Measurements from ENCODE around the gene TTC32. TPM values are rescaled to one million over a fixed set of nuclear protein-coding genes. Genes with fewer than 3 reads are reported as not detected.
A peak's percentile ranks its signal among the peaks of the same experiment; 100 is the strongest.

TTC32 gene
- total RNA-seq, 4 donors from 2014 or later = 11.5 to 18.6 (median 14.1) TPM

GRCh38 chr2:19916385-19916950 is 14.7 kb upstream of the TTC32 start:
- whole genome bisulfite sequencing, 2 donors = 76 to 85% methylated on average over 5 to 6 of the region's 6 CpGs
- no peak for DNase-seq (ENCODE audit: low spot score in 2 of 2)
- intact Hi-C loops (cut with DNase I; ENCODE audit: low total_unique reads) = no loop called here
- no peak for TF ChIP-seq POLR2A (IDR thresholded peaks at IDR 0.05)
- TF ChIP-seq, protein P1, sequence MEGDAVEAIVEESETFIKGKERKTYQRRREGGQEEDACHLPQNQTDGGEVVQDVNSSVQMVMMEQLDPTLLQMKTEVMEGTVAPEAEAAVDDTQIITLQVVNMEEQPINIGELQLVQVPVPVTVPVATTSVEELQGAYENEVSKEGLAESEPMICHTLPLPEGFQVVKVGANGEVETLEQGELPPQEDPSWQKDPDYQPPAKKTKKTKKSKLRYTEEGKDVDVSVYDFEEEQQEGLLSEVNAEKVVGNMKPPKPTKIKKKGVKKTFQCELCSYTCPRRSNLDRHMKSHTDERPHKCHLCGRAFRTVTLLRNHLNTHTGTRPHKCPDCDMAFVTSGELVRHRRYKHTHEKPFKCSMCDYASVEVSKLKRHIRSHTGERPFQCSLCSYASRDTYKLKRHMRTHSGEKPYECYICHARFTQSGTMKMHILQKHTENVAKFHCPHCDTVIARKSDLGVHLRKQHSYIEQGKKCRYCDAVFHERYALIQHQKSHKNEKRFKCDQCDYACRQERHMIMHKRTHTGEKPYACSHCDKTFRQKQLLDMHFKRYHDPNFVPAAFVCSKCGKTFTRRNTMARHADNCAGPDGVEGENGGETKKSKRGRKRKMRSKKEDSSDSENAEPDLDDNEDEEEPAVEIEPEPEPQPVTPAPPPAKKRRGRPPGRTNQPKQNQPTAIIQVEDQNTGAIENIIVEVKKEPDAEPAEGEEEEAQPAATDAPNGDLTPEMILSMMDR (IDR thresholded peaks at IDR 0.05) = no peak
- no peak overlapping the region for H3K4me3 ChIP-seq (ENCODE audit: low read depth, poor library complexity, severe bottlenecking)

DNA sequence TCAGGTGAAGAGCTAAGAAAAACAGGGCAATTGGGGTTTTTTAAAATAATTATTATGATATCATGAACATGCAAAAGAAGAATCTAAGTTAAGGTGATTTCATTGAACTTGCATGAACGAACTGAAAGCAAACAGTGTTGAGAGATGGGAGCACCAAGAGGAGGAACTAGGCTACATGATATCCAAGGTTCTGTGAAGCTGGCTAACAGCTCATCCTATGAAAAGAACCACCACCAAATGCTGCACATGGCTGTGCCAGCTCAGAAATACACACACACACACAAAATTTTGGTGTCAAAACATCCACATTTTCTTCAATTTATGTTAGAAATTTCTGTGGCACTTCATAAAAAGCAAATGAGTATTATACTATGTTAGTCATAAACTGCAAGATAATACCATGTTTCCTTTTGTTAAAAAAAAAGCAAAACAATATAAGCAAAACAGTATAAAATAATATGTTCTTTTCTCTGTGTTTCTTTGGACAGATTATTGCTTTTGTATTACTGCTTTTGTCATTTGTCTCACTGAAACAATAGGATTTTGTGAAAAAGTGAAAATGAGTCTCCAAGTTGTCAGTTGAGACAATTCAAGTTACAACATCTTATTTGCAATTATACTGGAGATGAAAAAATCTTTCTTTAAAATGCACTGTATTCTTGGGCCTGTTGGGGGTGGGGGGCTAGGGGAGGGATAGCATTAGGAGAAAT is 12.6 kb upstream of the TTC32 start:
- intact Hi-C loops (cut with DNase I; ENCODE audit: low total_unique reads) = no loop called here
- DNase-seq (ENCODE audit: low spot score in 2 of 2) = no peak
- TF ChIP-seq, protein P1 (IDR thresholded peaks at IDR 0.05) = no peak
- TF ChIP-seq POLR2A (IDR thresholded peaks at IDR 0.05) = no peak
- WGBS, 2 donors = 84 to 100% methylated on average over 1 of the region's 1 CpG
- no peak overlapping the region for H3K4me3 ChIP-seq (ENCODE audit: low read depth, poor library complexity, severe bottlenecking)

DNA sequence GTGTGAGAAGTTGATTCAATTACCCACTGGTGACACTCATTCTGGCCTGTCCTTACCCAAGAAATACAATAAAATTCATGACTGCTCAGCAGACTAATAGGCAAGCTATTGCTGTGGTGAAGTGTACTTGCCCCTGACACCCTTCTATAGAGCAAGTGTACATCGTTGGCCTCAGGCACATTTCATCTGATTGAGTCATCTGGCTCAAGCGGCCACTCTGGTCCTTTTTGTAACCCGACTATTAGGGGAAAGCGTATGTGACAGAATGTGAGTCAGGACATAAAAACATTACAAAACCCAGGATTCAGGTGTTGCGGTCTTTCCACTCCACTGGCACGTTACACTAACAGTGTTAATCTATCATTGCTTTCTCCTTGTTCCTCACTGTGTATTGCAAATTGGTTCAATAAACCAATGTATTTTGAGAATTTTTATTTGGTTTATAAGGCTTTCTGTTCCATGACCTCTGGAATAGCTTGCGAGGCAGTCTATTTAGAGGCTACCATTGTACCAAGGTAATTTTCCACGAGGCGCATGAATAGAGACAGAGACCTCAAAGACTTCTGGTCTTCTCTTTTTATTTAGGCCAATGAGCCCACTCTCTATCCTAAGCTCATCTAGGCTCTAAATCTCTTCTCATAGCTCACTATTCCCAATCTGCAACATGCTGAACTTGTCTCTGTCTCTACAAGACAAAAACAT is 10.2 kb upstream of the TTC32 start:
- H3K4me3 ChIP-seq (ENCODE audit: low read depth, poor library complexity, severe bottlenecking) = no peak overlapping the region
- intact Hi-C loops (cut with DNase I; ENCODE audit: low total_unique reads) = no loop called here
- TF ChIP-seq, protein P1 (IDR thresholded peaks at IDR 0.05) = no peak
- no peak for TF ChIP-seq POLR2A (IDR thresholded peaks at IDR 0.05)
- DNase-seq (ENCODE audit: low spot score in 2 of 2) = no peak
- WGBS, 2 donors = 90 to 98% methylated on average over 9 of the region's 9 CpGs

DNA sequence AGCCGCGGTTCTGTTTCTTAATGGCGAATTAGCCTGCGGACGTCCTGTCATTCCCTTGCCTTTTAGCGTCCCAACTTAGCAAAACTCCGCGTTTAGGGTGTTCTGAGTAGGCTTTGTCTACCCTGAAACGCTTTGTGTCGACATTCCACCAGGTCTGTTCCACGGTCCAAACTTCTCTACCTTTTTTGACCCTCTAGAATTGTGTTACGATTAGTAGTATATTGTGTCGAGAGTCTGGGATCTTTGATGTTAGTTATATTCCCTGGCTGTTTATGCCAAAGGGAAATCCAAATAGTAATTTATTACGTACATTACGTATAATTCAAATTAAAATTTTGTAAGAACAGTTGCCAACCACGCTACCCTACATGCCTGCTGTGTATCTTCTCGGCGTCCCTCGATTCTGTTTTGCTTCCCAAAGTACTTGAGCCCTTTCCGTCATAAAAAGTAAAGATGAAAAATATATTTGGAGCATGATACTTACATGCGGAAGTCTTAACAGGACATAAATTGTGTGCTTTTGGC is 495 bp upstream of the TTC32 start:
- TF ChIP-seq POLR2A (IDR thresholded peaks at IDR 0.05) = no peak
- TF ChIP-seq, protein P1 (IDR thresholded peaks at IDR 0.05) = no peak
- 0 to 2% methylated on average over 20 to 21 of the region's 21 CpGs for WGBS, 2 donors
- no peak for DNase-seq (ENCODE audit: low spot score in 2 of 2)
- intact Hi-C loops (cut with DNase I; ENCODE audit: low total_unique reads) = no loop called here
- H3K4me3 ChIP-seq (ENCODE audit: low read depth, poor library complexity, severe bottlenecking) = peak overlapping the region; percentile 95

DNA sequence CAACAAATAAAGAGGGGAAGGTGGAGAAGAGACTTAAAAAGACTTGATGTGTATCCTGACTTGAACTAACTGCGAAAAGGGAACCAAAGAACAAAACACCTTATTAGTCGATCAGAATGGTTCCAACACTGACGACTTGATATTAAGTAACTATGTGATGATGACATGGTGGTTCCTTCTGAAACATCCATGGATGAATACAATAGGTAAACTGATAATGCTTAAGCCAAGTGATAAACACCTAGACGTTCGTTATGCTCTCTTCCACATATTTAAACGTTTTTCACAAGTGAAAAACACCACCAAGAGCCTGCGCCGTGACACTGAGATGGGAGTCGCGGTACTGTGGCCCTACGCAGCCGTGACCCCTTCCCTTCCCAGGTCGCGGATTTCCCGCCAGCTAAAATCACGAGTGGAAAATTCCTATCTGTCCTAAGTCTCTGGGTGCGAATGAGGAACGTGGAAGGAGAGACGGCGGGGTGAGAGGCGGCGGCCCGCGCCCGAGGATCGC is 797 bp downstream of the TTC32 start:
- DNase-seq (ENCODE audit: low spot score in 2 of 2) = no peak
- TF ChIP-seq, protein P1 (IDR thresholded peaks at IDR 0.05) = no peak
- no peak for TF ChIP-seq POLR2A (IDR thresholded peaks at IDR 0.05)
- intact Hi-C loops (cut with DNase I; ENCODE audit: low total_unique reads) = no loop called here
- peak overlapping the region; percentile 95 for H3K4me3 ChIP-seq (ENCODE audit: low read depth, poor library complexity, severe bottlenecking)
- 1% methylated on average over 21 to 26 of the region's 26 CpGs for WGBS, 2 donors

All from lower leg skin (tissue), 4 donors.